SK-N-SH (cell line): ENCODE measurements around the gene DEPDC1. TPM values are rescaled to one million over a fixed set of nuclear protein-coding genes. Genes with fewer than 3 reads are reported as not detected.

Experiments
- CTCF ChIA-PET: fragments of 300-600, 350-600 bp; formaldehyde crosslinking; extraction: SDS; loops from one replicate; lab custom pipeline; 2021; lab: Yijun Ruan, JAX
- POLR2A ChIA-PET: fragments of 350-600 bp; sonication (Branson Sonifier 250); formaldehyde crosslinking; extraction: SDS; loops from one replicate; lab custom pipeline; 2020; ENCODE audit warnings: antibody characterized with exemption, inconsistent platforms; lab: Yijun Ruan, JAX
- DNase-seq: peaks from one replicate; pipeline ENCODE4 v3.0.0; 2012
- H2AFZ ChIP-seq: fragments of 200-600 bp; sonication (generic); 2 replicates; pipeline ENCODE4 v1.8.1; 2016; ENCODE audit warnings: antibody characterized with exemption, mild to moderate bottlenecking, low read depth
- H3F3A ChIP-seq: fragments of 200-600 bp; sonication (generic); replicated peaks from 2 replicates; pipeline ENCODE3; 2016; ENCODE audit warnings: antibody characterized with exemption, mild to moderate bottlenecking; ENCODE audit not compliant: insufficient read depth
- H3K27ac ChIP-seq, 2 experiments: fragments of 200-500 bp in 1 of 2; fragments of 200-600 bp in 1 of 2; sonication (Bioruptor generic) in 1 of 2; sonication (generic), shearing (Covaris generic) in 1 of 2; 2 replicates each; pipeline versions ENCODE4 v1.5.1 to v1.6.1; 2014 to 2016; ENCODE audit warnings: low read depth in 2 of 2, inconsistent platforms in 1 of 2, low read length in 1 of 2, mild to moderate bottlenecking in 1 of 2, mixed read lengths in 1 of 2
- H3K27me3 ChIP-seq: fragments of 200-600 bp; sonication (generic), shearing (Covaris generic); 2 replicates; pipeline ENCODE4 v1.6.1; 2016; ENCODE audit warnings: mixed run types; ENCODE audit not compliant: insufficient read depth
- H3K36me3 ChIP-seq, 2 experiments: fragments of 200-500 bp in 1 of 2; fragments of 200-600 bp in 1 of 2; sonication (Bioruptor generic) in 1 of 2; sonication (generic) in 1 of 2; replicated peaks in 1 of 2; 2 replicates each; pipeline versions ENCODE3 to v1.5.1; 2014 to 2016; ENCODE audit warnings: low read length in 1 of 2, mild to moderate bottlenecking in 1 of 2; ENCODE audit not compliant: insufficient read depth in 2 of 2, control insufficient read depth in 1 of 2
- H3K4me1 ChIP-seq, 2 experiments: fragments of 200-500 bp in 1 of 2; fragments of 200-600 bp in 1 of 2; sonication (Bioruptor generic) in 1 of 2; sonication (generic), shearing (Covaris generic) in 1 of 2; 2 replicates each; pipeline versions ENCODE4 v1.5.1 to v1.6.1; 2014 to 2016; ENCODE audit warnings: low read depth in 1 of 2, low read length in 1 of 2, mixed run types in 1 of 2; ENCODE audit not compliant: insufficient read depth in 2 of 2, control insufficient read depth in 1 of 2
- H3K4me2 ChIP-seq: fragments of 200-600 bp; sonication (generic), shearing (Covaris generic); 2 replicates; pipeline ENCODE4 v1.6.1; 2017; ENCODE audit warnings: mixed run types
- H3K4me3 ChIP-seq, 2 experiments: fragments of 200-500 bp in 1 of 2; fragments of 200-600 bp in 1 of 2; sonication (Bioruptor generic) in 1 of 2; sonication (generic), shearing (Covaris generic) in 1 of 2; 2 replicates each; pipeline versions ENCODE4 v1.5.1 to v1.8.1; 2014 to 2016; ENCODE audit warnings: low read depth in 2 of 2, inconsistent platforms in 1 of 2, low read length in 1 of 2, mild to moderate bottlenecking in 1 of 2, mixed read lengths in 1 of 2, moderate library complexity in 1 of 2
- H3K79me2 ChIP-seq: fragments of 200-600 bp; sonication (generic); 2 replicates; pipeline ENCODE4 v1.8.1; 2017; ENCODE audit warnings: mild to moderate bottlenecking; ENCODE audit not compliant: insufficient read depth
- H3K9ac ChIP-seq: fragments of 200-600 bp; sonication (generic); 2 replicates; pipeline ENCODE4 v1.6.1; 2017; ENCODE audit warnings: mixed run types
- H3K9me2 ChIP-seq: fragments of 200-600 bp; sonication (generic); 2 replicates; pipeline ENCODE4 v1.6.1; 2017; ENCODE audit warnings: mixed run types
- H3K9me3 ChIP-seq: fragments of 200-600 bp; sonication (generic); 2 replicates; pipeline ENCODE4 v1.6.1; 2017; ENCODE audit warnings: mixed run types, mild to moderate bottlenecking, moderate library complexity
- H4K20me1 ChIP-seq: fragments of 200-600 bp; sonication (generic); 2 replicates; pipeline ENCODE4 v1.6.1; 2017; ENCODE audit warnings: mild to moderate bottlenecking, mixed run types; ENCODE audit not compliant: insufficient read depth
- CHD2 ChIP-seq: fragments of 150-350 bp; IDR thresholded peaks from 2 replicates; pipeline ENCODE4 v1.6.1; 2018; ENCODE audit warnings: low read length; ENCODE audit not compliant: partially characterized antibody
- EP300 ChIP-seq, 2 experiments: IDR thresholded peaks; 2 replicates each; pipeline versions ENCODE4 v1.4.0 to v1.6.1; 2012; ENCODE audit warnings: borderline replicate concordance in 1 of 2, low read depth in 1 of 2, low read length in 1 of 2
- EZH2phosphoT487 ChIP-seq: fragments of 200-600 bp; sonication (generic); IDR thresholded peaks from 2 replicates; pipeline ENCODE4 v1.6.1; 2017; ENCODE audit warnings: low read depth, mixed run types, mild to moderate bottlenecking, antibody characterized with exemption, moderate library complexity, borderline replicate concordance
- FOSL2 ChIP-seq: IDR thresholded peaks from 2 replicates; pipeline ENCODE4 v1.4.0; 2012; ENCODE audit warnings: low read depth, mild to moderate bottlenecking, moderate library complexity, borderline replicate concordance
- FOXJ3 ChIP-seq: sonication (generic); formaldehyde crosslinking; IDR thresholded peaks from 2 replicates; pipeline ENCODE4 v1.5.1; 2020; ENCODE audit warnings: mild to moderate bottlenecking, missing genetic modification reagents
- GABPA ChIP-seq: IDR thresholded peaks from 2 replicates; pipeline ENCODE4 v1.4.0; 2012; ENCODE audit warnings: low read depth, mild to moderate bottlenecking
- IRF3 ChIP-seq: fragments of 150-350 bp; IDR thresholded peaks from 2 replicates; pipeline ENCODE4 v1.6.1; 2016; ENCODE audit warnings: mild to moderate bottlenecking, low read depth, low read length
- MAX ChIP-seq: IDR thresholded peaks from 2 replicates; pipeline ENCODE4 v1.4.0; 2012; ENCODE audit warnings: low read depth
- MXI1 ChIP-seq: IDR thresholded peaks from 2 replicates; pipeline ENCODE4 v1.6.1; 2012; ENCODE audit warnings: mild to moderate bottlenecking, low read depth, low read length, improper control_type of control experiment
- NFIC ChIP-seq: IDR thresholded peaks from 2 replicates; pipeline ENCODE4 v1.4.0; 2012; ENCODE audit warnings: borderline replicate concordance
- NRF1 ChIP-seq: IDR thresholded peaks from 2 replicates; pipeline ENCODE4 v1.6.1; 2012; ENCODE audit warnings: low read depth, mild to moderate bottlenecking, low read length
- PBX3 ChIP-seq: IDR thresholded peaks from 2 replicates; pipeline ENCODE4; 2012
- RAD21 ChIP-seq: IDR thresholded peaks from 2 replicates; pipeline ENCODE4 v1.6.1; 2012; ENCODE audit warnings: mild to moderate bottlenecking, low read length
- RCOR1 ChIP-seq: fragments of 150-350 bp; IDR thresholded peaks from 2 replicates; pipeline ENCODE4 v1.6.1; 2017; ENCODE audit warnings: antibody characterized with exemption, low read length
- REST ChIP-seq: IDR thresholded peaks from 2 replicates; pipeline ENCODE4 v1.6.1; 2012; ENCODE audit warnings: mild to moderate bottlenecking, low read depth, low read length, moderate library complexity
- RXRA ChIP-seq: IDR thresholded peaks from 2 replicates; pipeline ENCODE4 v1.4.0; 2012; ENCODE audit warnings: low read depth, mild to moderate bottlenecking, borderline replicate concordance
- SMC3 ChIP-seq: IDR thresholded peaks from 2 replicates; pipeline ENCODE4 v1.6.1; 2012; ENCODE audit warnings: low read depth, low read length, improper control_type of control experiment
- TAF1 ChIP-seq: IDR thresholded peaks from 2 replicates; pipeline ENCODE4 v1.6.1; 2012; ENCODE audit warnings: low read depth, mild to moderate bottlenecking, low read length, moderate library complexity, borderline replicate concordance
- USF1 ChIP-seq: IDR thresholded peaks from 2 replicates; pipeline ENCODE4 v1.4.0; 2012; ENCODE audit warnings: low read depth, borderline replicate concordance
- YY1 ChIP-seq: IDR thresholded peaks from 2 replicates; pipeline ENCODE4 v1.4.0; 2012; ENCODE audit warnings: low read depth, mild to moderate bottlenecking
- WGBS: methylation state at CpG from one replicate; pipeline ENCODE4 v1.1.6; 2017; ENCODE audit warnings: low lambda C conversion rate; 5-methylcytosine and 5-hydroxymethylcytosine counted together
- polyA plus RNA-seq, 3 experiments: library from polyadenylated mRNA; depleted of rRNA; stranded (reverse); fragments of >200 nt; gene quantifications; 2 replicates each; pipeline ENCODE4 v1.2.3, GENCODE V29; 2012

DEPDC1 gene
- polyA plus RNA-seq, 1 of the 3 experiments (the other 2 are of a cell fraction): 3.8 TPM

GRCh38 chr1:68438310-68438709, 58.6 kb downstream of the DEPDC1 start:
- no peaks in the 10 kb centered on the region for H3K4me1 ChIP-seq
- POLR2A ChIA-PET: no interaction called here
- no peaks in the 10 kb centered on the region for H3K27me3 ChIP-seq
- H3K4me3 ChIP-seq: no peak overlapping the region
- 92% methylated on average over 3 of the region's 3 CpGs for WGBS
- no peak overlapping the region for H3K27ac ChIP-seq
- DNase-seq: no peak
- CTCF ChIA-PET: no interaction called here
- TF ChIP-seq FOSL2: no peak
- no peak for TF ChIP-seq USF1
- TF ChIP-seq EZH2phosphoT487: no peak
- no peak for TF ChIP-seq RCOR1
- TF ChIP-seq CHD2: no peak
- TF ChIP-seq NFIC: no peak
- no peak for TF ChIP-seq GABPA
- no peak for TF ChIP-seq RAD21
- no peak for TF ChIP-seq TAF1
- TF ChIP-seq MXI1: no peak
- TF ChIP-seq FOXJ3 (CRISPR knock-in tag): no peak
- TF ChIP-seq MAX: no peak
- no peak for TF ChIP-seq NRF1
- TF ChIP-seq RXRA: no peak
- no peak overlapping the region for H3K4me2 ChIP-seq
- H3K36me3 ChIP-seq: no peaks in the 10 kb centered on the region
- no peaks in the 10 kb centered on the region for H3K79me2 ChIP-seq
- peaks cover 3% of the 10 kb centered on the region for H3F3A ChIP-seq
- H2AFZ ChIP-seq: no peak overlapping the region
- H3K9me2 ChIP-seq: no peaks in the 10 kb centered on the region
- no peaks in the 10 kb centered on the region for H4K20me1 ChIP-seq
- H3K9me3 ChIP-seq: no peaks in the 10 kb centered on the region
- no peak overlapping the region for H3K9ac ChIP-seq

GRCh38 chr1:68433395-68433794, 63.5 kb downstream of the DEPDC1 start:
- TF ChIP-seq RCOR1: no peak
- TF ChIP-seq IRF3: no peak
- TF ChIP-seq SMC3: no peak
- no peak for TF ChIP-seq NFIC
- no peak for TF ChIP-seq EP300 (IDR thresholded peaks at IDR 0.05; ENCODE audit: borderline replicate concordance in 1 of 2, low read depth in 1 of 2, low read length in 1 of 2)
- TF ChIP-seq USF1: no peak
- TF ChIP-seq PBX3: no peak
- TF ChIP-seq REST: no peak
- TF ChIP-seq YY1: no peak
- TF ChIP-seq MXI1: no peak
- no peak for TF ChIP-seq RXRA
- Histone ChIP-seq H3K9me2 (no peaks in the 10 kb centered on the region), H3K27ac (no peak overlapping the region), H3K36me3 (no peaks in the 10 kb centered on the region), H2AFZ (no peak overlapping the region), H3K4me2 (no peak overlapping the region), H3F3A (no peaks in the 10 kb centered on the region), H3K9ac (no peak overlapping the region), H4K20me1 (no peaks in the 10 kb centered on the region), H3K27me3 (no peaks in the 10 kb centered on the region), H3K79me2 (no peaks in the 10 kb centered on the region), H3K9me3 (no peaks in the 10 kb centered on the region), H3K4me1 (no peaks in the 10 kb centered on the region; a peak in 1 of 4 replicates), H3K4me3 (no peak overlapping the region)
- DNase-seq: no peak
- WGBS: 84% methylated on average over 2 of the region's 2 CpGs
- CTCF ChIA-PET: interaction anchor here (1.2 kb wide), 2 partner anchors 11 to 316 kb away, joined by 3 to 4 read pairs; no protein-coding TSS in a partner anchor
- POLR2A ChIA-PET: no interaction called here
